ENCODE data around the gene MAP1B. TPM values are rescaled to one million over a fixed set of nuclear protein-coding genes. Genes with fewer than 3 reads are reported as not detected.

The MAP1B gene
- total RNA-seq, 1 donor from 2014 or later = 61.0 TPM

DNA sequence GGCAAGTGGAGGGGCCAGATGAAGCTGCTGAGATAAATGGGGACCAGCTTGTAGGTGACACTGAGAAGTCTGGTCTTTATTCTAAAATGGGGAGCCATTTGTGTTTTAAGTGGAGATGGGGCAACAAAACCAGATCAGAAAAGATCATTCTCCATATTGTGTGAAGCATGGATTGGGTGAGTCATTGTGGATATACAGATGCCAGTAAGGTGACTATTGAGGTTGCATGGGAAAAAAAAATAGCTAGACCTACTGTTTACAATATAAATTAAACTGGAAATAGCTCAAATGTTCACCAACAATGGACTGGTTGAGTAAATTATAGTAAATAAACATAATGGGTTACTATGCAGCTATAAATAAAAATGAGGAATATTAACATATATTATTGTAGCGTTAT is 5.4 kb upstream of the MAP1B start:
- H3K9me3 Mint-ChIP-seq = peaks cover 9% of the 10 kb centered on the region
- H3K4me1 Mint-ChIP-seq = peaks cover 2% of the 10 kb centered on the region
- no peak overlapping the region for H3K4me3 Mint-ChIP-seq
- H3K27me3 Mint-ChIP-seq (ENCODE audit: low read depth) = no peaks in the 10 kb centered on the region
- no peak overlapping the region for H3K27ac Mint-ChIP-seq
- H3K36me3 Mint-ChIP-seq = peaks cover 1% of the 10 kb centered on the region
- TF ChIP-seq, protein P1, sequence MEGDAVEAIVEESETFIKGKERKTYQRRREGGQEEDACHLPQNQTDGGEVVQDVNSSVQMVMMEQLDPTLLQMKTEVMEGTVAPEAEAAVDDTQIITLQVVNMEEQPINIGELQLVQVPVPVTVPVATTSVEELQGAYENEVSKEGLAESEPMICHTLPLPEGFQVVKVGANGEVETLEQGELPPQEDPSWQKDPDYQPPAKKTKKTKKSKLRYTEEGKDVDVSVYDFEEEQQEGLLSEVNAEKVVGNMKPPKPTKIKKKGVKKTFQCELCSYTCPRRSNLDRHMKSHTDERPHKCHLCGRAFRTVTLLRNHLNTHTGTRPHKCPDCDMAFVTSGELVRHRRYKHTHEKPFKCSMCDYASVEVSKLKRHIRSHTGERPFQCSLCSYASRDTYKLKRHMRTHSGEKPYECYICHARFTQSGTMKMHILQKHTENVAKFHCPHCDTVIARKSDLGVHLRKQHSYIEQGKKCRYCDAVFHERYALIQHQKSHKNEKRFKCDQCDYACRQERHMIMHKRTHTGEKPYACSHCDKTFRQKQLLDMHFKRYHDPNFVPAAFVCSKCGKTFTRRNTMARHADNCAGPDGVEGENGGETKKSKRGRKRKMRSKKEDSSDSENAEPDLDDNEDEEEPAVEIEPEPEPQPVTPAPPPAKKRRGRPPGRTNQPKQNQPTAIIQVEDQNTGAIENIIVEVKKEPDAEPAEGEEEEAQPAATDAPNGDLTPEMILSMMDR (IDR thresholded peaks at IDR 0.05; ENCODE audit: unreplicated experiment) = no peak
- DNase-seq (ENCODE audit: low spot score in 2 of 2, unreplicated experiment in 2 of 2) = no peak

DNA sequence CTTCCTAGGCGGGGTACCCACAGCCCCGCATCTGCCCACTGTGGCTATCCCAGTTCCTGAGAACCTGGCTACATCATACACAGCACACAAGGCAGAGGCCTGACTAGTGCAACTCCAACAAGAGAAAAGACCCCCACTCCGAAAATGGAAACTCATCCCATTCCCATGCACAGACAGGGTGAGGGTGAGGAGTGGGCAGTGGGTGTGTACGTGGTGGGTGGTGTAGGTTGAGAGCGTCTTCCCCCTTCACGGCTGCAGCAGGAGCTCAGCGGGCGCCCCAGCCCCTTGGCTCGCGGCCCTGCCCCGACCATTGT is 501 bp upstream of the MAP1B start:
- Mint-ChIP-seq H3K36me3 (peaks cover 1% of the 10 kb centered on the region), H3K27ac (peak overlapping the region; percentile 39), H3K27me3 (ENCODE audit: low read depth) (no peaks in the 10 kb centered on the region), H3K4me3 (peak overlapping the region; percentile 83), H3K4me1 (peaks cover 38% of the 10 kb centered on the region), H3K9me3 (peaks cover 9% of the 10 kb centered on the region)
- no peak for DNase-seq (ENCODE audit: low spot score in 2 of 2, unreplicated experiment in 2 of 2)
- TF ChIP-seq, protein P1 (IDR thresholded peaks at IDR 0.05; ENCODE audit: unreplicated experiment) = no peak

DNA sequence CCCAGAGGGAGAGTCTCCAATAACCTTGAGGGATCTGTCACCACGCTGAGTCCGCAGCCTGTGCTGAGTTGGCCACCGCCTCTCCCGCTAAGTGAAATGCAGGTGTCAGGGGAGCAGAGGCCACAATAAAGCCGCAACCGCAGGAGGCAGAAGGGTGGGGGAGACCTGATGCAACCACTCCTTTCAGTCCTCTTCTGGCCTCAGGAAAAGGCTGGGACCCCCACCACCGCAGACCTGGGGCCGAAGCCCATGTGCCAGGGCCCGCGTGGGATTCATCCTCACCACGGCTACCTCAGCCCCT is 576 bp downstream of the MAP1B start:
- H3K36me3 Mint-ChIP-seq = peaks cover 1% of the 10 kb centered on the region
- no peaks in the 10 kb centered on the region for H3K27me3 Mint-ChIP-seq (ENCODE audit: low read depth)
- DNase-seq (ENCODE audit: low spot score in 2 of 2, unreplicated experiment in 2 of 2) = peak in 1 of 2 experiments; percentile 49
- H3K9me3 Mint-ChIP-seq = peaks cover 9% of the 10 kb centered on the region
- peaks cover 43% of the 10 kb centered on the region for H3K4me1 Mint-ChIP-seq
- H3K4me3 Mint-ChIP-seq = peak overlapping the region; percentile 83
- peak overlapping the region; percentile 59 for H3K27ac Mint-ChIP-seq
- TF ChIP-seq, protein P1 (IDR thresholded peaks at IDR 0.05; ENCODE audit: unreplicated experiment) = no peak

GRCh38 chr5:72108202-72109061 is 1.2 kb downstream of the MAP1B start:
- Mint-ChIP-seq H3K27me3 (ENCODE audit: low read depth) (no peaks in the 10 kb centered on the region), H3K4me1 (peaks cover 43% of the 10 kb centered on the region), H3K27ac (peak overlapping the region; percentile 75), H3K9me3 (peaks cover 6% of the 10 kb centered on the region), H3K4me3 (peak overlapping the region; percentile 90), H3K36me3 (no peaks in the 10 kb centered on the region)
- peak; percentile 49 to 74 for DNase-seq (ENCODE audit: low spot score in 2 of 2, unreplicated experiment in 2 of 2)
- TF ChIP-seq, protein P1 (IDR thresholded peaks at IDR 0.05; ENCODE audit: unreplicated experiment) = no peak

- peak overlapping the region; percentile 75 for H3K27ac Mint-ChIP-seq
- peaks cover 43% of the 10 kb centered on the region for H3K4me1 Mint-ChIP-seq
- peak overlapping the region; percentile 90 for H3K4me3 Mint-ChIP-seq
- DNase-seq (ENCODE audit: low spot score in 2 of 2, unreplicated experiment in 2 of 2) = no peak
- peaks cover 4% of the 10 kb centered on the region for H3K9me3 Mint-ChIP-seq
- no peaks in the 10 kb centered on the region for H3K27me3 Mint-ChIP-seq (ENCODE audit: low read depth)
- H3K36me3 Mint-ChIP-seq = no peaks in the 10 kb centered on the region
- TF ChIP-seq, protein P1 (IDR thresholded peaks at IDR 0.05; ENCODE audit: unreplicated experiment) = no peak
These were observed 1.8 kb downstream of the MAP1B start for GRCh38 chr5:72109062-72109411.
